ENCODE results near the gene SLC1A2. TPM values are rescaled to one million over a fixed set of nuclear protein-coding genes. Genes with fewer than 3 reads are reported as not detected.

The SLC1A2 gene
- total RNA-seq, 1 experiment from 2014 or later, result 0.25 TPM

DNA sequence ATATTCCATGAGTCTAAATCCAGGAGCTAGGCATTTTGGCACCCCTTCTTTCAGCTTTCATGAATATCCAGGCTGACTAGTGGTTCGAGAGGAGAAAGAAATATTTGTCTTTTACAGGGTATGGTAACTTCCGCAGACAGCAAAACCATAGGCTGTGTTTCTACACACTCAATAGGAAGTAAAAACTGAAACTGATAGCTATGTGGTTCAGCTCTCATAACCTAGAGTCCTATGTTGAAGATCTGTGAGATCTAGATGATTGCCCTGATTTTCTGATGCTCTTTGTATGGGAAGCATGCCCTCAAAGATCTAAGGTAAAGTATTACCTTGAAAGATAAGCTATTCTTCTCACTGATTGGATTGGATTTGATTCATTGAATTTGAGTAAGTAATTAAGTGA, 162.1 kb downstream of the SLC1A2 start:
- H3K36me3 ChIP-seq (ENCODE audit: control insufficient read depth in 1 of 2, insufficient read depth in 2 of 2, low read length in 2 of 2), result no peaks in the 10 kb centered on the region
- no TSS peak for BruUV-seq (replicated peaks)
- POLR2A ChIA-PET, result no interaction called here
- H2AFZ ChIP-seq (ENCODE audit: low read depth, low read length, poor library complexity, severe bottlenecking), result no peak overlapping the region
- RAD21 ChIA-PET (ENCODE audit: low non-redundant PET in 1 of 2, low total read pairs in 2 of 2, uncharacterized antibody in 2 of 2, unreplicated experiment in 2 of 2), result no interaction called here
- H3K9me3 ChIP-seq (ENCODE audit: control insufficient read depth in 1 of 2, insufficient read depth in 1 of 2, low read depth in 1 of 2, low read length in 2 of 2), result no peaks in the 10 kb centered on the region
- H3K9ac ChIP-seq (ENCODE audit: low read length), result no peak overlapping the region
- H3K4me3 ChIP-seq (replicated peaks in 1 of 2; ENCODE audit: low read depth in 1 of 2, low read length in 2 of 2), result no peak overlapping the region
- no peaks in the 10 kb centered on the region for H3K9me2 ChIP-seq (ENCODE audit: insufficient read depth)
- intact Hi-C loops (cut with micrococcal nuclease), result no loop called here
- H3K27ac ChIP-seq (ENCODE audit: low read depth, low read length), result no peak overlapping the region
- CTCF ChIA-PET, result no interaction called here
- no peaks in the 10 kb centered on the region for H3K4me1 ChIP-seq (ENCODE audit: control insufficient read depth in 1 of 2, insufficient read depth in 2 of 2, low read length in 2 of 2)
- H3K79me2 ChIP-seq (ENCODE audit: insufficient read depth, low read length), result no peaks in the 10 kb centered on the region
- DNase-seq (ENCODE audit: low read depth, low spot score), result no peak
- no peak for TF ChIP-seq SRF (IDR thresholded peaks at IDR 0.05; ENCODE audit: low read depth)
- no peaks in the 10 kb centered on the region for H4K20me1 ChIP-seq (ENCODE audit: insufficient read depth)
- peaks cover 5% of the 10 kb centered on the region; the same call in 1 of the 2 replicates for H3K27me3 ChIP-seq (ENCODE audit: insufficient read depth, low read length)
- ATAC-seq, result no peak
- H3K4me2 ChIP-seq (ENCODE audit: low read length), result no peak overlapping the region

DNA sequence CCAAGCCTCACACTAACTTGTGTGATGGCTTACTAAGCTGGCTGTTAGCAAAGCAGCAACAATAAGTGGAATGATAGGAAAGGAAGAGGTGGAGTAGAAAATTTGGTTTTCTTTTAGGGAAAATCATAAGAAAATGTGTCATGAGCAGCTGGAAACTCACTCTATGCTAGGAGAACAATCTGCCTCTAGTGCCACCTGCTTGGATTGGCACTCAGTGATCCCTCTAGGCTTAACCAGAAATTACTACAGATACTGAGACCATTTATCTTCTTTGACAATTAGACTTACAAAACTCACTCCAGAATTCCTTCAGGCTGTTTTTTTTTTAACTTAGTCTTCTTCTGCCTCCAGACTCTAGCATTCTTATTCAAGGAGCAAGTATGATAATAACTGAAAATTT, 163.1 kb downstream of the SLC1A2 start:
- H3K27ac ChIP-seq (ENCODE audit: low read depth, low read length), result no peak overlapping the region
- H3K36me3 ChIP-seq (ENCODE audit: control insufficient read depth in 1 of 2, insufficient read depth in 2 of 2, low read length in 2 of 2), result no peaks in the 10 kb centered on the region
- TF ChIP-seq POLR2A (IDR thresholded peaks at IDR 0.05; ENCODE audit: borderline replicate concordance, extremely low read depth, insufficient read depth, insufficient read length) (no peak), RAD21 (IDR thresholded peaks at IDR 0.05; ENCODE audit: low read depth) (no peak), ZFX (IDR thresholded peaks at IDR 0.05) (no peak)
- TF ChIP-seq, protein P1, sequence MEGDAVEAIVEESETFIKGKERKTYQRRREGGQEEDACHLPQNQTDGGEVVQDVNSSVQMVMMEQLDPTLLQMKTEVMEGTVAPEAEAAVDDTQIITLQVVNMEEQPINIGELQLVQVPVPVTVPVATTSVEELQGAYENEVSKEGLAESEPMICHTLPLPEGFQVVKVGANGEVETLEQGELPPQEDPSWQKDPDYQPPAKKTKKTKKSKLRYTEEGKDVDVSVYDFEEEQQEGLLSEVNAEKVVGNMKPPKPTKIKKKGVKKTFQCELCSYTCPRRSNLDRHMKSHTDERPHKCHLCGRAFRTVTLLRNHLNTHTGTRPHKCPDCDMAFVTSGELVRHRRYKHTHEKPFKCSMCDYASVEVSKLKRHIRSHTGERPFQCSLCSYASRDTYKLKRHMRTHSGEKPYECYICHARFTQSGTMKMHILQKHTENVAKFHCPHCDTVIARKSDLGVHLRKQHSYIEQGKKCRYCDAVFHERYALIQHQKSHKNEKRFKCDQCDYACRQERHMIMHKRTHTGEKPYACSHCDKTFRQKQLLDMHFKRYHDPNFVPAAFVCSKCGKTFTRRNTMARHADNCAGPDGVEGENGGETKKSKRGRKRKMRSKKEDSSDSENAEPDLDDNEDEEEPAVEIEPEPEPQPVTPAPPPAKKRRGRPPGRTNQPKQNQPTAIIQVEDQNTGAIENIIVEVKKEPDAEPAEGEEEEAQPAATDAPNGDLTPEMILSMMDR (IDR thresholded peaks at IDR 0.05 in 2 of 3, conservative IDR thresholded peaks at IDR 0.05 in 1 of 3; ENCODE audit: borderline replicate concordance in 1 of 3, insufficient read depth in 1 of 3, low read depth in 2 of 3, low read length in 2 of 3), result no peak
- H3K4me3 ChIP-seq (replicated peaks in 1 of 2; ENCODE audit: low read depth in 1 of 2, low read length in 2 of 2), result no peak overlapping the region
- H3K27me3 ChIP-seq (ENCODE audit: insufficient read depth, low read length), result peaks cover 5% of the 10 kb centered on the region; the same call in 1 of the 2 replicates
- no peak overlapping the region for H3K4me2 ChIP-seq (ENCODE audit: low read length)
- H3K4me1 ChIP-seq (ENCODE audit: control insufficient read depth in 1 of 2, insufficient read depth in 2 of 2, low read length in 2 of 2), result no peaks in the 10 kb centered on the region
- no peak overlapping the region for H3K9ac ChIP-seq (ENCODE audit: low read length)
- DNase-seq (ENCODE audit: low read depth, low spot score) (no peak), ATAC-seq (no peak)
- intact Hi-C loops (cut with micrococcal nuclease), result no loop called here
- ChIA-PET CTCF (no interaction called here), RAD21 (ENCODE audit: low non-redundant PET in 1 of 2, low total read pairs in 2 of 2, uncharacterized antibody in 2 of 2, unreplicated experiment in 2 of 2) (no interaction called here), POLR2A (no interaction called here)
- no peaks in the 10 kb centered on the region for H3K9me3 ChIP-seq (ENCODE audit: control insufficient read depth in 1 of 2, insufficient read depth in 1 of 2, low read depth in 1 of 2, low read length in 2 of 2)
- no peaks in the 10 kb centered on the region for H4K20me1 ChIP-seq (ENCODE audit: insufficient read depth)
- H2AFZ ChIP-seq (ENCODE audit: low read depth, low read length, poor library complexity, severe bottlenecking), result no peak overlapping the region
- no TSS peak for BruUV-seq (replicated peaks)
- no peaks in the 10 kb centered on the region for H3K79me2 ChIP-seq (ENCODE audit: insufficient read depth, low read length)
- H3K9me2 ChIP-seq (ENCODE audit: insufficient read depth), result no peaks in the 10 kb centered on the region

Measured in HCT116 (cell line).